LoVo (cell line): Measurements from ENCODE around the gene RHEBL1.
A peak's percentile ranks its signal among the peaks of the same experiment; 100 is the strongest.
"Not testable (repeated sequence)": the region's sequence is repeated elsewhere in the genome, so short reads cannot be mapped to it uniquely, and the experiment has no call there.

ENCODE experiments used
- DNase-seq: peaks from one replicate; pipeline ENCODE4 v3.0.0-alpha.2; 2016; ENCODE audit warnings: low spot score

Gene RHEBL1

DNA sequence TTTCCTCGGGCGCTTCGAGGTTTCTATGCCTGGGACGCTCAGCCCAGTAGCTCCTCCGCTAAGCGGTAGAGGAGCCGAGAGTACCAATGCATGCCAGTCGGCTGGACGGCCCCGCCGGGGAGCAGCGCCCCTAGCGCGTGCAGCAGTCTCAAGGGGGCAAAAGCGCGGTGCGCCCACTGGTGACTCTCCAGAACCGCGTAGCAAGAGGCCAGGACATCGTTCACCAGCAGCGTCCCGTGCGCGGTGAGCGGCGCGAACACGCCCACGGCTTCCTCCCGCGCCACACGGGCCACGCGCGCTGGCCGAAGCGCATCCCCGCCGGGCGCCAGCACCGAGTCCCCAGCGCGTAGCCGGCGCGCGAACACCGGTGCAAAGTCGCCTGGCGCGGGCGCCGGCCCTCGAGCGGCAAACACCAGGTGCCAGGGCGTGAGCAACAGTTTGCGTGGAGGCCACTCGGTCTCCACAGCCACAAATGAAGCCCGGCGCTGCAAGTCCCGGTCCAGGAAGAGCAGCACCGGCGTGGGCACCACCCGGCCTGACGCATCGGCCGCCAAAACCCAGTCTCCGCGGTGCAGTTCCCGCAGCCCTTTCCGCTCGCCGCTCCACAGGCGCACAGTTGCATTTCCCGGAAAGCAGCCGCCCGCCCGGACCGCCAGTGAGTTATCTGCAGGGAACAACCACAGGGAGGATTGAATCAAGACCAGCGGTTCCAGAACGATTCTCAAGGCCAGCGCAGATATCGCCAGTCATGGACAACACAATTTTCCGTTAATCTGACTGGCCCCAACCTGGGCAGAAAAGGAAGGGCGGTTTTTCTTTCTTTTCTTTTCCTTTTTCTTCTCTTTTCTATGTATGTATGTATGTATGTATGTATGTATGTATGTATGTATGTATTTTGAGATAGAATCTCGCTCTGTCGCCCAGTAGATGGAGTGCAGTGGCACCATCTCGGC is 20.3 kb upstream of the RHEBL1 start:
- no peak for DNase-seq

DNA sequence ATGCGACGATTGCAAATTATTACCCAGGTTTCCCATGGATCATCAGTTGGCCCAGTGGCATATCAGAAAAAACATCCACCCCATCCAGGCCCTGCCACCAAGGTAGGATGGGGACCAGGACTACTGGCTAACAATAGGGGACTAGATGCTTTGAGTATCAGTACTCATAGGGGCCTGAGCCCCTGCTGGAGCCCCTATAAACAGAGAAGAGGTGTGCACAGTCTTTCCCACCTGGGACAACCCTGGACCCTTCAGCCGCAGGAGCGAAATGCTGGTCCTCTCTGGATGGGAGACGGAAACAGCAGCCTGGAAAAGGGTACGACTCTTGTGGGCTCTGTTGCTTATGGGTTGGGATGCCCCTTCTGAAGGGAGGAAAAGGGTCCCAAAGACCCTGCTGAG is 19.2 kb upstream of the RHEBL1 start:
- DNase-seq, result no peak

DNA sequence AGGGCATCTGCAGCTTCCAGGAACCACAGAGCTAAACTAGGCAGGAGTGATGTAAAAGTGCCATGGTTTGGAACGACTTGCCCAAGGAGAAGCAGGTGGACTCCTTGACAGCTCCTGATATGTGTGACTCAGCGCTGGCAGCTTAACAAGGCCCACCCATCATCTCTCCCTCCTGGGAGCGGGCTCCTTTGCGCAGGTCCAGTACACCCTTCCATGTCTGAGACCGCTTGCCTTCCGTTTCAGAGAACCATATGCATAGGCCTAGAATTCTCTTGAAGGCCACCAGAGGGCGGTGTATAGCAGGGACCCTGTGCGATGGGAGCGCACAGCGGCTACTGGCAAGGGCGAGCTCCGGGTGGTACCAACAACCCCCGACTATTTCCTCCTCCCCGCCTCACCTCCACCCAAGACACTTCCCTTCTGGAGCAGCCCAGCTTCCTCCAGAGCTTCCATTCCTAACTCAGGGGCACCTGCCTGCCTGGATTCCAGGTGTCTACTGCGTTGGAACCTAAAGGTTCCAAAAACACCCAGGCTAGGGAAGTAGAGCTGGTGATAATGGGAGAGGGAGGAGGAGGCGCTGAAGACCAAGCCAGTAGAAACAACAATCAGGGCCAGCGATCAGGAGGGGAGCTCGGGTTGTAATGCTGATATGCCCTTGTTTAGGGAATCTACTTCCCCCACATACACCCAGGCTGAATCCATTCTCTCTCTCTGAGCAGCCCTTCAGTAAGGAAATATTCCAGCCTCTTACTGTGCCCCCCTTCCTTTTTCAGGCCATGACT is 18.6 kb upstream of the RHEBL1 start:
- peak; percentile 99 for DNase-seq

DNA sequence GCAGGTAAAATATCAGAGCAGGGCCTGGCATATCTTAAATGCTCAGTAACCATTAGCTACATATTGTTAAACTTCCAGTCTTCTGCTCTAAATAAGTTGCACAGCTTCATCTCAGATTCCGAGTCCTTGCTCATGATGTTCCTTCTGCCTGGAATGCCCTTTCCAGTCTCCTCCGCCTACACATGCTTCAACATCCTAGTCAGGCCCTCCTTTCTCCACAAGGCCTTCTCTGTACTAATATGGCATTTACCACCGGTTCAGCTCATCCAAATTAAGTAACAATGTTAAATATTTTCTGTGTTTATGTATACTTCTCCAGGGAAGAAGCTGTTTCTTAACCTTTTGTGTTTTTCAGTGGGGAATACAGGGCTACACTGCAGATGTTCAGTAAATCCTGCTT is 16.3 kb upstream of the RHEBL1 start:
- no peak for DNase-seq

DNA sequence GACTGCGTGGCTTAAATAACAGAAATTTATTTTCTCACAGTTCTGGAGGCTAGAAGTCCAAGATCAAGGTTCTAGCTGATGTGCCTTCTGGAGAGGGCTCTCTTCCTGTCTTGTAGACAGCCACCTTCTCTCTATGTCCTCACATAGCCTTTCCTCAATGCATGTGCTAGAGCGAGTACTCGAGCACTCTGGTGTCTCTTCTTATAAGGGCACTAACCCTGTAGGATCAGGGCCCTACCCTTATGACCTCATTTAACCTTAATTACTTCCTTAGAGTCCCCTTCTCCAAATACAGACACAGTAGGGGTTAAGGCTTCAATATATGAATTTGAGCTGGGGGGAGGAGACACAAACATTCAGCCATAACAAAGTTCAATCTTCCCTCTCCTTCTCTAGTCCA is 14.7 kb upstream of the RHEBL1 start:
- no peak for DNase-seq

DNA sequence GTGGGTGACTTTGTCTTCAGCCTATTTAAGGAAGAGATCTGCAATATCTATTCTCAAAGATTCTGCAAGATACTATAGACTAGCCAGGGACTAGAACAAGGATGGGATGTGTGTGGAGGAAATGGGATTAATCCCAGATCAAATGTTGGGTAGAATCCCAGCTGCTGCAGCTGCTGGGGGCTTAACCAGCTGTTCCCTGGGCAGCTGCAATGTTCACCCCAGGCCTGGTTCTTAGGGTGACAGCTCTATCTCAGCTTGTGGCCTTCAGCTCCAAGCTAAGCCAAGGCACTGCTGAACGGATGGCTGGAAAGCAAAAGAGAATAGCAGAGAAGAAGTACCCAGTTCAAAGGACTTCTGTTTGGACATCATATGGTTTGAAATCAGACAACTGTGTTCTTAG is 10.0 kb upstream of the RHEBL1 start:
- no peak for DNase-seq

DNA sequence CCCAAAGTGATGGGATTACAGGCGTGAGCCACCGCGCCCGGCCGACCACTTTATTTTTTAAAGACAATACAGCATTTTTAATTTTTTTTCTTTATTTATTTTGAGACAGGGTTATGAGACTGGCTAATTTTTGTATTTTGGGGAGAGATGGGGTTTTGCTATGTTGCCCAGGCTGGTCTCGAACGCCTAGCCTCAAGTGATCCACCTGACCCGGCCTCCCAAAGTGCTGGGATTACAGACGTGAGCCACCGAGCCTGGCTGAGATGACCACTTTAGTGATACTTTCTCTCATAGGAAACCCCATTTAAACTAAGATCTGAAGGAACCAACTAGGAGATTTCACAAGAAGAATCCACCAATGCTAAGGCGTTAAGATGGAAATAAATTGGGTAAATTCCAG is 1.2 kb upstream of the RHEBL1 start:
- DNase-seq, result no peak

DNA sequence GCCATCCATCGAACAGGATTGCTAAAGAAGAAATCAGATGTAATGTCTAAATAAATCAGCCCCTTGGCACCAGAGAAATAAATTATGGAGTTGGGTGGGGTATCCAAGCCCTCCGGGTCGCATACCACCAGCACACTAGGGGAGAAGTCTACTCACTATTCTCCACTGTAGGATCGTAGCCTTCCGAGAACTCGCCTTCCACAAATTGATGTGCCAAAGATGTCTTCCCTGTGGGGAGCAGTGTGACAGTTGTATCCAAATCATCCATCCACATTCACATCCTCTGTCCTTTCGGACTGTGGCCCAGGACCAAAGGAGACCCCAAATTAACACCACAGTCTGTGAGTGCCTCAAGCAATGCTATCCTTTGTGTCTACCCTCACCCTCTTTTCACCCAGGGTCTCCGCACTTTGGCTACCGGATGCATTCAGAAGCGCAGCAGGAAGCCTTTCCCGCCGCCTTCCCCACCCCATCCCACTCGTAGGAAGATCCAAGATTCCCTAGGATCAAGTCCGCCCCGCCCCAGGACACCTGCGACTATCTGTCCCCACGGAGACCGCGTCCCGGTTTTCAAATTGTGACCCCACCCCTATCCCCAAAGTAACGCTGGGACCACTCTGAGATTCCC is 786 bp downstream of the RHEBL1 start:
- no peak for DNase-seq

DNA sequence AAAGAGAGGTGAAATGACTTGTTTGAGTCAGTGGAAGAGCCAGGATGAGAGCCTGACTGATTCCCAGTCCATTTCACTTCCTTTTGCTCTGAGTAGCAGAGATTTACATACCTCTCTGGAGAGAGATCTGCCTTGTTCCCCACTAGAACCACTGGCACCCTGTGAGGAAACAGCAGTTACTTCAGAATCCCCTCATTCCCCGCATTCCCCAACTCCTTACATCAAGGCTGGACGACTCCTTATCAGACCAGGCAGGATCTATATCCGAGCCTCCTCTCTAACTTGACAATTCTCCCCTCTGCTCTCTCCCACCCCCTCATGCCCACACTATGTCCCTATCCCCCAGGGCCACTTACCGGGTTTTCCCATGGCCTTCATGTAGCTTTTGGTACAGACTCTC is 3.7 kb downstream of the RHEBL1 start:
- no peak for DNase-seq

DNA sequence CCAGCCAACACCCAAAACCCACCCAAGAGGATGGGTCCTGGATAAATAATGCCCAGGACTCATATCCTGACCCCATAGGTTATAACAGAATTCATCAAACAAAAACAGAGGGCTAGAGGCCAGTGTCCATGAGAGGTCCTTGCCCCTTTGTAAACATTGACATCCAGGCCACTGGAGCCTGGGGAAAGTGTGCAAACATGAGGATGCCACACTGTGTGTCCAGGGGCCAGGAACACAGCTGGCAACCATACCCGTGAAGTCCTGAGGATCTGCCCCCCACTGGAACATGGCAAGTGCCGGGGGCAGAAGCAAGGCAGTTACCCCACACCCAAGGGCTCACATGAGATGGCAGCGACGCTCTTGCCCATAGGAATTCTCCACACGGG is 5.0 kb downstream of the RHEBL1 start:
- no peak for DNase-seq

DNA sequence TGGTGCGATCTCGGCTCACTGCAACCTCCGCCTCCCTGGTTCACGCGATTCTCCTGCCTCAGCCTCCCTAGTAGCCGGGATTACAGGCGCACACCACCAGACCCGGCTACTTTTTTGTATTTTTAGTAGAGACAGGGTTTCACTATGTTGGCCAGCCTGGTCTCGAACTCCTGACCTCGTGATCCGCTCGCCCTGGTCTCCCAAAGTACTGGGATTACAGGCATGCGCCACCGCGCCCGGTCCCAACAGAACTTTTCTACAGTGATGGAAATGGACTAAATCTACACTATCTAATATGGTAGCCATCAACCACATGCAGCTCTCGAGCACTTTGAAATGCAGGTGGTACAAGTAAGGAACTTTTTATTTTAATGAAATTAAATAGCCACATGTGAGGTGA is 7.9 kb downstream of the RHEBL1 start:
- not testable (repeated sequence) for DNase-seq

DNA sequence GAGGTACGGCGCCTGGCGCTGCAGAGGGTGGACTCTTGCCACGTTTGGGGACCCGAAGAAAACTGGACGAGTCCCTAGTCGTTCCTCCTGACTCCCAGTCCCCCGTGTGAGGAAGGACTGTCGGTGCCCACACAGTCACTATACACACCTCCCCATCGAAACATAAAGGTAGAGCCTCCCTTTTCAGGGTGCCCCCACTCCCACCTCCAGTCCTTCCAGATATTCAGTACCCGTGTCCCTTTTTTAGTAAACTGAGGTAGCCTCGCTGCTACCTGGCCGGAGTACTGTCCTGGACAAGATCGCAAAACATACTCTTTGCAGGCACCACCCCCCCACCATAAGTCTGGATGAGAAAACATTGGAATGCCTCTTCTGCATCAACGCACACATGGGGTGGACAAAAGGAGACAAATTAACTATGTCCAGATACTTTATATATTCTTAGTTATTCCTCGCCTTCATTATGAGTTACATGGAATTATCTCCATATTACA is 8.6 kb downstream of the RHEBL1 start:
- DNase-seq, result no peak

DNA sequence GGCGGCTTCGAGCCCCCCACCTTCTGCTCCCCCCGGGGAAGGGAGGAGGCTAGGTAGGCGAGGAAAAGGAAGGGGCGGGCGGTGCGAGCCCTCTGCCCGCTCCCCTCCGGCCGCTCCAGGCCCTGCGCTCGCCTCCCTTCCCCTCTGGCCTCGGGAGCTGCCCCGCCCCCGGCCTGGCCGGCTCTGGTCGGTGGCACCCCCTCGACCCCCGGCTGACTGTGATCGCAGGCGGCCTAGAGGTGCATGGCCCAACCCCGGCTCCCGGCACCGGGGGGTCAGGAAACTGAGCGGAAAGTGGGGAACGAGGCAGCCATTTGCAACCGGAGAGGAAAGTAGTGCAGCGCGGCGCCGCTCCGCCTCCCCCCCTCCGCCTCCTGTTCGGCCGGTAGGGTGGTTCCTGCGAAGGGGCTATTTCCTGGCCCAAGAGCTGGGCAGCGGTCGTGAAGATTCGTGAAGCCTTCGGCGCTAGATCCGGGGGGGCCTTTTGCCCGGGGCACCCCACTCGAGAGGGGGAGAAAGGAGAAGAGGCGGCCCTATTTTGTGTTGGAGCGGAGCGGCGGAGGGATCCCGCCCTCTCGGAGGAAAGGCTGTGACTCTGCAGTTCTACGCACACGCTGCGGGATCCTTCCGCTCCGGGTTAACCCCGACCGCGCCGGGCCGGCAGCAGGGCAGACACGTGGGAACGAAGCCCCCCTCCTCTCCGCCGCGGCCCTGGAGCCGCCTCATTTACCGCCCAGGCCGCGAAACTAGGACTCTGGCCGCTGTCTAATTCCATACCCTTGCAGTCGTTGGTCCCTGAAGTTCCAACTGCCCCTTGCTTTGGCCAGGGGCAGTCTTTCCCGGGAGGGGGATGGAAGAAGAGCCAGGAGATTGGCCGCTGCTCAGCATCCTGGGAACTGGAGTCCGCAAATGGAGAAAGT is 9.3 kb downstream of the RHEBL1 start, which contains the start of gene KMT2D:
Gene KMT2D, minus strand, starts transcription at position 558 of the 920 bp plus-strand sequence. CDS start 5,470 bp downstream, outside the sequence.
- peak; percentile 97 for DNase-seq

DNA sequence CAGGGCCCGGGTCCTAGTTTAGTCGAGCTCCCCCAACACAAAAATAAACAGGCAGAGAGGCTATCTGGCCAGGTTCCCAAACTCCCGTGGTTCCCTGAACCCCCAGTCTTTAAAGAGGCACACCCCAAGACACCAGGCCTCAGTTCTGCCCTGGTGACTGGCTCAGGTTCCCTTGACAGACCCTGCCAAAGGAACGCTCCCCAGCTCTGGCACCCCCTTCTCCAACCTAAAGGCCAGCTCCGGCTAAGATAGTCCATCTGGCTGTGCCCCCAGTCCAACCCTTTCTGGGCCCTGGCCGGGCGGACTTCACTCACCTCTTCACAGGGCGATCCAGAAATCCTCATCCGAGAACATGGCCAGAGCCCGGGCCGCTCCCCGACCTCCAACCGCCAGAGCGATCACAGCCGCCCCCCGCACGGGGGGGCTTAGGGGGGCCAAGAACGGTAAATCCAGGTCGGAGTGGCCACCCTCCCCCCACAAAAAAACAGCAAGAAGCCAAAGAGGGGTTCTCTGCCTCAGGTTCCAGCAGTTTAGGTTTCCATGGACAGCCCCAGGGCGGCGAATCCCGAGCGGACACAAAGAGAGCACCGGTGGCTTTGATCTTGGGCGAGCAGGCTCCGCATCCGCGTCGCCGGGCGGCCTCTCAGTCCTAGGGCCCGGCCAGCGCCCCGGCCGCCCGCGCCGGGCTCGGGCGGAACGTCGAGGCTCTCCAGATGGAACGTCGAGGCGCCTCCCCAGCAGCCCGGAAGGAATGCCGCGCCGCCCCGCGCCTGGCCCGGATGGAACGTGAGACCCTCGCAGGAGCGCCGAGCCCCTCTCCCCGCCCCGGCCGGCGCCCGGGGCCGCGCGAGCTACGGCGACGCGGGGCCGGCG is 10.2 kb downstream of the RHEBL1 start:
- DNase-seq, result no peak

DNA sequence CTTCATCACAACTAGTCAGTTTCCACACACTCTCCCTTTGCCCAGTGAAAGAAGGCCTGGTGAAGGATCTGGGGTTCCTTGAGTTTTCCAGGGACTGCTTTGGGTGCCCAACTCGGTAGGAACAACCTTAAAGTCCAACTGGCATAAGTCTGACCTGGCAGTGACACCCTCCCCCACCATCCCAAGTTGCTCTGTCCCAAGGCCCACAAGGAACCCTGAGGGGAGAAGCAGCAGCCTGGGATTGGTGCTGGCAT is 10.8 kb downstream of the RHEBL1 start:
- DNase-seq, result no peak

DNA sequence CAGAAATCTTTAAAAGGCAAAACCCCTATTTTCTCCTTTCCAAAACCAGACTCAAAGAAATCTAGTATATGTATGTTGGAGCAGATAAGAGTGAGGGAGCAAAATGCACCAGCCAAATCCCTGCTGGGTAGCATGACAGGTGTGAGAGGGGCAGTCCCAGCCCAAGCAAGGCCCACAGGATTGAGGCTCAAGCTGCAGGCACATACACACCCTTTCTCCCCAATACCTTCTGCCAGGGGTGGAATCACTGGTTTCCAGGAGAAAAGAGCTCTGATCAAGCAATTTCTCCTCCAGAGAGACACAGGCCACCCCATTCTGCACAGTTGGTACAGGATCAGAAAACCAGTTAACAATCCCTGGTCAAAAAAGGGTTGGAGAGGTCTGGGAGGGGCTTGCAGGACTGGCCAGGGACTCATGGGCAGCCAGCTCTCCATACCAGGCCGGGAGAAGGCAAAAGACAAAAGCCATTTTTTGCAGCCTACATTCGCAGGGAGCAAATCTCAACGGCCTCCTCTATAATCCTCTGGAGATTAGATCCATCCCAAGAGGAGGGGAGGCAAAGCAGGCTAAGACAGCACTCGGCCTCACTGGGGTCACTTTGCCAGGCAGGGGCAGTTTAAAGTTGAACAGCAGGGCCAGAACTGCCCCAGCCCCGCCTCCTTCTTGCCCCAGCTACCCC is 11.3 kb downstream of the RHEBL1 start:
- no peak for DNase-seq

DNA sequence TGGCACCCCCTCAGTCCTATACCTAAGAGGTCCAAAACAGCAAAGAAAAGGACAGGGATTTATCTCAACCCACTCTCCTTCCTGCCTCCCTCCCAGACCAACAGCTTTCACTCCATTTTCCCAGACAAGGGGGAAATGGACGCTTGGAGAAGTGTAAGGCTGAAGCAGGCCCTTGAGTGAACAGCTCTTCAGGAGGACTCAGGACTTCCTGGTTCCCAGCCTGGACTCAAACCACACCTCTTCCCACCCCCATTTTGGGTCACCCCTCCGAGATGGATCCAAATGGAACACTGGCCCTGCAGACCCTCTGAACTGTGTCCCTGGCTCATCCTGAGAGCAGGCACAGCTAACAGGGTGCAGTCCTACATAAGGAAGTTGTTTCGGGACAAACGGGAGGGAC is 11.9 kb downstream of the RHEBL1 start:
- no peak for DNase-seq

DNA sequence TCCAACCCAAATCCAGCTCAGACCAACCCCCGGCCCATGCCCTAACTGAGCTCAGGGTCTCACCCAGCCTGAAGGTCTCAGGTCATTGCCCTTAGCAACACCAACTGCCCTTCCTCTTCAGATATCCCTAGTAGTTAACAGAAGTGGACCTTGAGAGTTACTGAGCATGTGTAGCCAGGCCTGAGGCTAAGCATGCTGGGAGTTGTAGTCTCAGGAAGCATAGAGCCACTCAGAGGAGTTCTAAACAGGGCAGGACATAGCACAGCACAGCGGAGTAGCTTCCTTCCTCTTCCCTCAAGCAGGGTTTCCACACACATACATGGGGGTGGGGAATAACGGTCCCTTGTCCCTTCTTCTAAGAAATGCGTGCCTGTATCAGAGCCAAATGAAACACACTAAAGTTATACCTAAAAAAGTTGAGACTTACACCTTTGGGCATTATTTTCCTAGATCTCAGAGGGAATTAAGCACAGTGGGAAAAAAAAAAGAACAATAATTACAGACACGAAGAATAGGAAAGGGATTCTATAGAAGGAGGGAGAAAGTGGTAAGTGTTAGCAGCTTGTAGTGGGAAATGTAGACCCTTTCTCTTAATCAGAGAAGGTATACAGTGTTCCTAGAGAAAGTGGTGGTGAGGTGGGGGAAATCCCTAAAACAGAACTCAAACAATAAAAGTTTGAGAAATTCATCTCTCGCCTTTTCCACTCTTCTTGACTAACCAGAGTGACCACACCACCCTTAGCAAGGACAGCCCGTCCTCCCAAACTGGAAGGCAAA is 13.6 kb downstream of the RHEBL1 start:
- no peak for DNase-seq

DNA sequence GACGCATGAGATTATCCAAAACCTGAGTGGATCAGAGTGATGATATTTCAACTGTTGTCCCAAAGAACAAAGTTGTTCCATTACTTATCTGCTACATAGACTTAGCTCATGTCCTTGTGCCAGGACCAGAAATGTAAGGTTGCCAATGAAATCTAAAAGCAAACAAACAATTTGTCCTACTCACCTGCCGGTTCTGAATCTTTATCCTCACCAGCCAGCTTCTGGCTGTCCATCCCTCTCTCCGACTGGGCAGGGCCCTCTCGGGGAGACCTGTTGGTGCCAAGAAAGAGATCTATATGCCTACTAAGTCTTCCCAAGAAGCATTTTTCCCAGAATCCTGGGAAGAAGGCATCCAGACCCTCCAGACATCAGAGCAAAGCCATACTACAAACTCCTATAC is 14.7 kb downstream of the RHEBL1 start:
- no peak for DNase-seq
